Neural progenitor cell (in vitro differentiated cells): ENCODE results near the gene LIPC.

Experiments used
- CTCF ChIP-seq: fragments of 200-600 bp; sonication (generic); IDR thresholded peaks from 2 replicates; pipeline ENCODE4 v1.5.1; 2017; ENCODE audit warnings: antibody characterized with exemption, mild to moderate bottlenecking
- EZH2phosphoT487 ChIP-seq: fragments of 200-600 bp; sonication (generic); IDR thresholded peaks from 2 replicates; pipeline ENCODE4 v1.6.1; 2017; ENCODE audit warnings: antibody characterized with exemption

DNA sequence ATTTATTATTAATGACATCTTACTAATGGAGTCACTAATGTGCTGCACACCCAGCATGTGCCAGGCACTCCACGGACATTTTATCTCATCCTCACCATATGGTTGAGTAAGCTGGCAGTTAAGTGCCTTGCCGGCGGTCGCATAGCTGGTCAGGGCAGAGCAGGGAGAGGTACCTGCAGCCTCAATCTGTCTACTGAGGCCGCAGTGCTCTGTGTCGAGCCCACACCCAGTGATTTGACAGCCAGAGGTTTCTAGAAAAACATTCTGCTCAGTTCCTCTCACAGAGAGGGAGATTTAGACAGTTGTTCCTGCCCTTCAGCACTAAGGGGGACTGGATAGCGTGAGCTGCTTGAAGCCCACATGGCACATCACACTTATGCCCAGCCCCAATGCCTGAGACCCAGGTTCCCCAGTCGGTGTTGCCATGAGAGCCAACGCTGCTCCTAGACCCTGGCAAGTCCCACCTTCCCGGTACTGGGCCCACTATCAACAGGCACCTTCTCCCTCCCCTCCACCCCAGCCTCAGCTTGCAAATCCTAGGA is 2.6 kb downstream of the LIPC start:
- TF ChIP-seq CTCF, result no peak
- no peak for TF ChIP-seq EZH2phosphoT487
